Endothelial cell of umbilical vein (primary cell): ENCODE data around the gene NKD2. TPM values are rescaled to one million over a fixed set of nuclear protein-coding genes. Genes with fewer than 3 reads are reported as not detected.

Experiments used
- BruUV-seq: library from RNA; stranded (reverse); fragments of 400-500 nt; replicated peaks from 2 replicates; lab custom pipeline; 2021; lab: Mats Ljungman, UMichigan
- CTCF ChIA-PET: fragments of 300-600, 350-600 bp; sonication (Branson Sonifier 250); formaldehyde crosslinking; loops from one replicate; lab custom pipeline; 2021; ENCODE audit warnings: antibody characterized with exemption, inconsistent platforms; lab: Charles Lee
- POLR2A ChIA-PET: fragments of 300-600, 350-600 bp; sonication (Branson Sonifier 250); formaldehyde crosslinking; loops from one replicate; lab custom pipeline; 2021; ENCODE audit warnings: antibody characterized with exemption, inconsistent platforms; lab: Charles Lee
- DNase-seq: peaks from one replicate; pipeline ENCODE4 v3.0.0-alpha.2; 2011; ENCODE audit warnings: low read depth, low spot score
- FAIRE-seq: peaks from 2 replicates; lab custom pipeline; 2011; peaks lifted over from hg19 to GRCh38; lab: Jason Lieb, UNC
- H2AFZ ChIP-seq: 2 replicates; pipeline ENCODE4 v1.6.0; 2012; ENCODE audit warnings: low read depth, low read length, control low read depth, inconsistent platforms
- H3K27ac ChIP-seq: 2 replicates; pipeline ENCODE4 v1.5.1; 2011; ENCODE audit warnings: low read depth, mild to moderate bottlenecking, control low read depth, low read length, moderate library complexity; ENCODE audit not compliant: insufficient read depth
- H3K27me3 ChIP-seq, 2 experiments: 2 replicates each; pipeline versions ENCODE4 v1.6.0 to v1.6.1; 2011; ENCODE audit warnings: low read length in 2 of 2, mixed read lengths in 1 of 2; ENCODE audit not compliant: control insufficient read depth in 2 of 2, insufficient read depth in 2 of 2
- H3K36me3 ChIP-seq, 2 experiments: 2 replicates in 1 of 2; 3 replicates in 1 of 2; pipeline ENCODE4 v1.5.1; 2011; ENCODE audit warnings: low read length in 2 of 2, mild to moderate bottlenecking in 1 of 2, moderate library complexity in 1 of 2; ENCODE audit not compliant: control insufficient read depth in 2 of 2, insufficient read depth in 2 of 2; ENCODE audit errors: extremely low read depth in 1 of 2
- H3K4me1 ChIP-seq: 3 replicates; pipeline ENCODE4 v1.5.1; 2011; ENCODE audit warnings: mild to moderate bottlenecking, low read length; ENCODE audit not compliant: control insufficient read depth, insufficient read depth; ENCODE audit errors: extremely low read depth
- H3K4me2 ChIP-seq: 2 replicates; pipeline ENCODE4 v1.6.1; 2011; ENCODE audit warnings: low read length, control low read depth, mixed read lengths; ENCODE audit not compliant: insufficient read depth
- H3K4me3 ChIP-seq, 3 experiments: fragments of 200-600 bp in 1 of 3; sonication (generic), shearing (Covaris generic) in 1 of 3; replicated peaks in 1 of 3; 2 replicates each; pipeline ENCODE4 v1.5.1; 2011 to 2016; ENCODE audit warnings: control low read depth in 3 of 3, low read length in 3 of 3, mild to moderate bottlenecking in 2 of 3, inconsistent platforms in 1 of 3, low read depth in 1 of 3, moderate library complexity in 1 of 3; ENCODE audit not compliant: insufficient read depth in 1 of 3
- H3K79me2 ChIP-seq: 2 replicates; pipeline ENCODE4 v1.6.0; 2012; ENCODE audit warnings: low read length, inconsistent platforms; ENCODE audit not compliant: control insufficient read depth, insufficient read depth
- H3K9ac ChIP-seq: replicated peaks from 2 replicates; pipeline ENCODE3; 2011; ENCODE audit warnings: low read length, control low read depth; ENCODE audit not compliant: insufficient read depth; ENCODE audit errors: extremely low read depth
- H3K9me1 ChIP-seq: replicated peaks from 3 replicates; pipeline ENCODE4 v1.6.0; 2011; ENCODE audit warnings: mild to moderate bottlenecking, low read length; ENCODE audit not compliant: control insufficient read depth, insufficient read depth; ENCODE audit errors: extremely low read depth
- H3K9me3 ChIP-seq: replicated peaks from 2 replicates; pipeline ENCODE4 v1.5.1; 2012; ENCODE audit warnings: low read length, inconsistent platforms; ENCODE audit not compliant: control insufficient read depth, insufficient read depth
- H4K20me1 ChIP-seq: replicated peaks from 2 replicates; pipeline ENCODE3; 2011; ENCODE audit warnings: mild to moderate bottlenecking, low read length; ENCODE audit not compliant: control insufficient read depth, insufficient read depth; ENCODE audit errors: extremely low read depth
- CTCF ChIP-seq, 2 donors: IDR thresholded peaks; 1 replicate in 1 of 2; 2 replicates in 1 of 2; pipeline ENCODE4 v1.5.1; 2011; ENCODE audit warnings: low read length in 2 of 2, mild to moderate bottlenecking in 2 of 2, moderate library complexity in 2 of 2, control low read depth in 1 of 2, inconsistent platforms in 1 of 2, low read depth in 1 of 2; ENCODE audit not compliant: insufficient read depth in 1 of 2; ENCODE audit errors: extremely low read depth in 1 of 2
- EZH2 ChIP-seq: IDR thresholded peaks from 2 replicates; pipeline ENCODE4 v1.6.1; 2012; ENCODE audit warnings: borderline replicate concordance, low read depth, mild to moderate bottlenecking, moderate library complexity, low read length, inconsistent platforms; ENCODE audit not compliant: severe bottlenecking
- FOS ChIP-seq: IDR thresholded peaks from 2 replicates; pipeline ENCODE4 v1.6.1; 2011; ENCODE audit warnings: mild to moderate bottlenecking, low read length, moderate library complexity, borderline replicate concordance; ENCODE audit not compliant: insufficient read depth
- GATA2 ChIP-seq: IDR thresholded peaks from 2 replicates; pipeline ENCODE4 v1.7.0; 2011; ENCODE audit warnings: low read depth, mild to moderate bottlenecking, moderate library complexity, mixed read lengths, low read length; ENCODE audit not compliant: insufficient read length, insufficient read depth
- JUN ChIP-seq: IDR thresholded peaks from 2 replicates; pipeline ENCODE4 v1.6.1; 2011; ENCODE audit warnings: borderline replicate concordance, low read depth; ENCODE audit not compliant: insufficient read length, insufficient read depth
- MAX ChIP-seq: IDR thresholded peaks from 2 replicates; pipeline ENCODE4 v1.6.1; 2011; ENCODE audit not compliant: insufficient read depth, insufficient read length
- MYC ChIP-seq: IDR thresholded peaks from one replicate; pipeline ENCODE4 v1.6.1; 2011; ENCODE audit warnings: mild to moderate bottlenecking, low read depth, low read length
- POLR2A ChIP-seq: IDR thresholded peaks from 2 replicates; pipeline ENCODE4 v1.6.1; 2012; ENCODE audit warnings: low read depth, mild to moderate bottlenecking, control low read depth, low read length
- POLR2AphosphoS5 ChIP-seq: IDR thresholded peaks from 2 replicates; pipeline ENCODE4 v1.6.1; 2012; ENCODE audit warnings: low read depth, mild to moderate bottlenecking, control low read depth, low read length, moderate library complexity; ENCODE audit not compliant: insufficient read depth
- dilution Hi-C: fragments of 300-500 bp; cut with MboI; formaldehyde crosslinking; loops from one replicate; pipeline ENCODE4 v1.15.0; 2019; ENCODE audit warnings: low sequenced_read_pairs; ENCODE audit not compliant: extremely low pct_ligation_motif_present
- intact Hi-C: fragments of 100-400 bp; cut with micrococcal nuclease; formaldehyde crosslinking; loops from one replicate; pipeline ENCODE4 v1.10.0; 2022
- polyA plus RNA-seq, 4 experiments: library from polyadenylated mRNA; depleted of rRNA in 3 of 4; stranded (reverse) in 3 of 4; unstranded in 1 of 4; fragments of >200 nt; gene quantifications; 2 replicates each; pipeline versions ENCODE4 v1.2.1 to v1.2.3, GENCODE V29; 2011 to 2012; ENCODE audit warnings: missing spikeins in 1 of 4
- total RNA-seq: library from RNA; stranded (reverse); gene quantifications from 2 replicates; pipeline ENCODE4 v1.2.3, GENCODE V29; 2021

The NKD2 gene
- total and polyA plus RNA-seq, 2 donors (not counting 3 experiments of a cell fraction or from before 2014, with no cell fraction given), result 0.08 TPM; not detected in 1

- Histone ChIP-seq H3K4me2 (no peak overlapping the region), H3K4me1 (no peaks in the 10 kb centered on the region), H3K9ac (no peak overlapping the region), H4K20me1 (no peaks in the 10 kb centered on the region), H3K27me3 (peaks cover 0 to 9% of the 10 kb centered on the region in 2 experiments), H3K27ac (no peak overlapping the region), H3K36me3 (no peaks in the 10 kb centered on the region), H3K9me1 (no peaks in the 10 kb centered on the region), H2AFZ (no peak overlapping the region), H3K9me3 (no peaks in the 10 kb centered on the region), H3K79me2 (no peaks in the 10 kb centered on the region), H3K4me3 (no peak overlapping the region)
- BruUV-seq, result no TSS peak
- intact Hi-C loops, result no loop called here
- CTCF ChIA-PET, result interaction anchor here (0.6 to 1.2 kb wide), 3 partner anchors 10 to 57 kb away, joined by 3 to 5 read pairs (median 3); no protein-coding TSS in a partner anchor
- no peak for TF ChIP-seq MYC
- DNase-seq (no peak), FAIRE-seq (no peak)
- POLR2A ChIA-PET, result no interaction called here
- dilution Hi-C loops, result no loop called here
Observed at GRCh38 chr5:980966-981365, 27.6 kb upstream of the NKD2 start.

- H3K36me3 ChIP-seq, result no peaks in the 10 kb centered on the region
- H3K9ac ChIP-seq, result no peak overlapping the region
- H3K79me2 ChIP-seq, result no peaks in the 10 kb centered on the region
- FAIRE-seq (no peak), DNase-seq (no peak)
- no peaks in the 10 kb centered on the region for H3K9me1 ChIP-seq
- H3K4me3 ChIP-seq, result no peak overlapping the region
- peaks cover 0 to 9% of the 10 kb centered on the region in 2 experiments for H3K27me3 ChIP-seq
- ChIA-PET CTCF (interaction anchor here (0.6 to 1.2 kb wide), 3 partner anchors 9 to 58 kb away, joined by 3 to 5 read pairs (median 3); no protein-coding TSS in a partner anchor), POLR2A (no interaction called here)
- no peaks in the 10 kb centered on the region for H3K9me3 ChIP-seq
- dilution Hi-C loops (no loop called here), intact Hi-C loops (no loop called here)
- TF ChIP-seq JUN, result no peak
- TF ChIP-seq FOS, result no peak
- TF ChIP-seq POLR2AphosphoS5, result no peak
- TF ChIP-seq MAX, result no peak
- TF ChIP-seq MYC, result no peak
- TF ChIP-seq CTCF (IDR thresholded peaks at IDR 0.05; ENCODE audit: extremely low read depth in 1 of 2, insufficient read depth in 1 of 2, low read depth in 1 of 2, low read length in 2 of 2), result no peak
- TF ChIP-seq POLR2A, result no peak
- TF ChIP-seq EZH2, result no peak
- TF ChIP-seq GATA2, result no peak
- no TSS peak for BruUV-seq
- H3K4me2 ChIP-seq, result no peak overlapping the region
- H2AFZ ChIP-seq, result no peak overlapping the region
- no peaks in the 10 kb centered on the region for H4K20me1 ChIP-seq
- no peak overlapping the region for H3K27ac ChIP-seq
- no peaks in the 10 kb centered on the region for H3K4me1 ChIP-seq
Observed at GRCh38 chr5:981456-981855, 27.1 kb upstream of the NKD2 start.
